HUDEP-2 (cell line): ENCODE results near the gene CELSR2.
A peak's percentile ranks its signal among the peaks of the same experiment; 100 is the strongest.

ENCODE experiments used
- DNase-seq, 76 experiments: peaks; one replicate each; lab custom pipeline; 2025; ENCODE audit not compliant: unreplicated experiment in 76 of 76; lab: John Stamatoyannopoulos, UW

Gene CELSR2

DNA sequence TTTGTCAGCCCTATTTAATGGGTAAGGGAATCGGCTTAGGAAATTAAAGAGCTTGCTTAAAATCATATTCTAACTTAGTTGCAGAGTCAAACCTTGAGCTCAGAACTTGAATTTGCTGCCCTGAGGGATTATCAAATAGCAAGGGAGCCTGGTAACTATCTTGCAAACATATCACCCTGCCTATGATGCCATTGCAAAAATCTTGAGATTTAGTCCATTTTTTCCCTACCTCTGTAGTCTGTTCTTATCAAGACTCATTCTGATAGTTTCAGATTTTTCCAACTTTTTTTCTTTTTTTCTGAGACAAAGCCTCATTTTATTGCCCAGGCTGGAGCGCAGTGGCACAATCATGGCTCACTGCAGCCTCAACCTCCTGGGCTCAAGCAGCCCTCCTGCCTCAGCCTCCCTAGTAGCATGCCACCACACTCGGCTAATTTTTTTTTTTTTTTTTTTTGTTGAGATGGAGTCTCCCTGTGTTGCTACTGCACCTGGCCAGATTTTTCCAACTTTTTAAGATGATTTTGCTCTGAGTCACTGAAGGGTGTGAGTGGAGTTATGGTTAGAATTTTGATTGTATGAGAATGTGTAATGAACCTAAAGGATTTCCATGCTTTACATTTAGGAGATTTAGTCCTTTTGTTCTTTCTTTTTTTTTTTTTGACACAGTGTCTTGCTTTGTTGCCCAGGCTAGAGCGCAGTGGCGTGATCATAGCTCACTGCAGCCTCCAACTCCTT lies 23.5 kb upstream of the CELSR2 start:
- DNase-seq, result no peak

DNA sequence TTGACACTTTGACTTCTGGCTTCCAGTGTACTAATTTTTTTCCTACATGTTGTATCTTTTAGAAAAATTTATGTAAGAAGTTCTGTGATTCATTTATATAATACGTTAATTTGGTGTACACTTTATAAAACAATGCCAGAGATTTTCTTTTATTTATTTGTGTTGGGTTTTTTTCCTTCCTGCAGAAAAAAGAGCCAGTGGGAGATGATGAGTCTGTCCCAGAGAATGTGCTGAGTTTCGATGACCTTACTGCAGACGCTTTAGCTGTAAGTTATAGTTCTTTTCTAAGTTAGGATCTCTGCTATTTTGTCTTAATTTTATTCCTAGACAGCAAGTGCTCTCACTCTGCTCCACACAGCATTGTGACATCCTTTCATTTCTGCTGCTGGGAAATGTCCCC lies 21.2 kb upstream of the CELSR2 start:
- DNase-seq, result no peak

DNA sequence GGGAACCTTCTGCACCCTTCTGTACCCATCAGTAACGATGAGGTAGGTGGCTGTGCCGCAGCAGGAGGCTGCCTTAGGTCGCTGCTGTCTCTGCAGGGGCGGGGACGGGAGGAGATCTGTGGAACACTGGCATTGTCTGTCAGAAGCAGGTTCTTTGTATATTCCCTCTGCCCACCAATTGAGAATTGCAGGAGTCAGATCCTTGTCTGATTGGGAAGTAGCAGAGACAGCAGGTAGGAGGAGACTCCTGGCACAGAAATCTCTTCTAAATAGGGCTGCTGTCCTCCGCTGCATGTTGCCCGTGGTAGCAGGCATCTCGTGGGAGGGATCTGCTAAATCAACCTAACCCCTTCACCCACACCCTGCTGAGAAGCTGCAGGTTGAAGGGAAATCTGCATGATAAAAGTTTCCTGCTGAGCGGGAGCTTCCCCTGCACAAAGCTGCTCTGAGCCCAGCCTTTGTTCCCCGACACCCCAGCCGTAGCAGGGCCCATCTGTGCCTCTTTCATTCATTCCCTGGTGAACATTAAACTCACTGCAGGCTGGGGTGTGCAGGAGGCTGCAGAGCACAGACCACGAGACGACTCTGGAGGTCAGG lies 19.7 kb upstream of the CELSR2 start:
- DNase-seq, result no peak

DNA sequence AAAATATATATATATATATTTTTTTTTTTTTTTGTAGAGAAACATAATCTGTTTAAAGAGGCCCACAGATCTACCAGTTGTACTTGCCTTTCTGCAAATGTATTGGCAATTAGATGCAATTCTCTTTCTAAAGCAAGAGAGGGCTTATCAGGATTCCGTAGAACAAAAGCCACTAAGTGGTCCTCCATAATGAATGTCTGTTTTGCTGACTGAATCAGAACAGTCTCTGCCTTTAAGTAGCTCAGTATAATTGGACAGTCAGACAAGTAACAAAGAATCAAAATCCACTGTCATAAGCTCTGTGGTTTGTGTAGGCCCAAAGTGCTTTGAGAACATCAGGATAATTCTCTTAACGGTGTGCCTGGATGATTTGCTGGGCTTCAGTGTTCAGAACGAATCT lies 18.3 kb upstream of the CELSR2 start:
- no peak for DNase-seq

DNA sequence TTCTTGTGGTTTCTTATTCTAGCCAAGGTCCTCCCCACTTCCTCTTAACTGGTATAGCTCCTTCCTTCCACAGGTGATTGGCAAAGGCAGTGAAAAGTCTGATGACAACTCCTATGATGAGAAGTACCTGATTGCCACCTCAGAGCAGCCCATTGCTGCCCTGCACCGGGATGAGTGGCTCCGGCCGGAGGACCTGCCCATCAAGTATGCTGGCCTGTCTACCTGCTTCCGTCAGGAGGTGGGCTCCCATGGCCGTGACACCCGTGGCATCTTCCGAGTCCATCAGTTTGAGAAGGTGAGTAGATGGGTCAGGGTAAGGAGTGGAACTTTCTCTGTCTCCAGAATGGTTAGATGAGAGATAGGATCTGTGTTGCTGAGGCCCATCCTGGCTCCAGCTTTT lies 14.2 kb upstream of the CELSR2 start:
- no peak for DNase-seq

DNA sequence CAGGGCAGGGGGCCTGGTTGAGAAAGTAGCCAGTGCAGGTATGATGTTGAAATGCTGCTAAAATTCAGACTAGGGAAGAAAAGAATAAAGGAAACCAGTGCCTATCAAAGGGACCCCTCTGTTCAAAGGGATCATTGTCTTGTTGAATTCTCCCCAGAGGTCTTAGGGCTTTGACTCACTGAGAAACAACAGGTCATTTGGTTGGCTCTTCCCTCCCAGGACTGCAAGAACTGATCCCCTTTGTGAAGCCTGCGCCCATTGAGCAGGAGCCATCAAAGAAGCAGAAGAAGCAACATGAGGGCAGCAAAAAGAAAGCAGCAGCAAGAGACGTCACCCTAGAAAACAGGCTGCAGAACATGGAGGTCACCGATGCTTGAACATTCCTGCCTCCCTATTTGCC lies 11.8 kb upstream of the CELSR2 start:
- no peak for DNase-seq

DNA sequence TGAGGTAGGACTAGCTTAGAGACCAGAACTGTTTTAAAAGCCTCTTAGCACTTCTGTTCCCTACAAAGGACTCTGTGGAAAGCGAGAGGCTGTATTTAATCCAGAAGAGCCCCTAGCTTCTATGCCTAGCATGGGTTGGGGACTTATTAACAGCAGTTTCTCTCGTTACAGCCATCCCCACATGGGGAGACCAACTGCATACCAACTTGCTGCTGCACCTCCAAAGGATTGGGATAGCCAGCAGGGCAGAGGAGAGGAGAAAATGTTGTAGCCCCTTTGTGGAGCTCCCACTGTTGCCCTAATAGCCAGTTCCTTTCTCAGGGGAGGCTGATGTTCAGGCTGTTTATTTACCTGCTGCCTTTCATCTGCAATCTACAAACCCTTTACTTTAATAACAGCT lies 11.0 kb upstream of the CELSR2 start:
- no peak for DNase-seq

DNA sequence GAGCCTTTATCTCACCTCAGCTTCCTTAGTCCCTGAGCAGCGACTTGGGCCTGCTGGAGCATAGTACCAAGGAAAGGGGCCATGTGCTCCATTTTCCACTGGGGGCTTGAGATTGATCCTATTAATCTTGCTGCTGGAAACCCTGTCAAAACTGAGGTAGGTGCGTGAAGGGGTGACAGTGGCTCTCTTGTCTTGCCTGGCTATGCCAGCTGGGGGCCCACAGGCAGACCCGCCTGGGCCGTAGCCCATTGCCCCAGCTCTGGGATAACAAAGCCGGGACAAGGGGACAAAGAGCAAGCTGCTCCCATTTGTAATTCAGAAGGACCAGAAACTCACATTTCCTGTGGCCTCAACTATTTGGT lies 10.3 kb upstream of the CELSR2 start:
- DNase-seq, result no peak

DNA sequence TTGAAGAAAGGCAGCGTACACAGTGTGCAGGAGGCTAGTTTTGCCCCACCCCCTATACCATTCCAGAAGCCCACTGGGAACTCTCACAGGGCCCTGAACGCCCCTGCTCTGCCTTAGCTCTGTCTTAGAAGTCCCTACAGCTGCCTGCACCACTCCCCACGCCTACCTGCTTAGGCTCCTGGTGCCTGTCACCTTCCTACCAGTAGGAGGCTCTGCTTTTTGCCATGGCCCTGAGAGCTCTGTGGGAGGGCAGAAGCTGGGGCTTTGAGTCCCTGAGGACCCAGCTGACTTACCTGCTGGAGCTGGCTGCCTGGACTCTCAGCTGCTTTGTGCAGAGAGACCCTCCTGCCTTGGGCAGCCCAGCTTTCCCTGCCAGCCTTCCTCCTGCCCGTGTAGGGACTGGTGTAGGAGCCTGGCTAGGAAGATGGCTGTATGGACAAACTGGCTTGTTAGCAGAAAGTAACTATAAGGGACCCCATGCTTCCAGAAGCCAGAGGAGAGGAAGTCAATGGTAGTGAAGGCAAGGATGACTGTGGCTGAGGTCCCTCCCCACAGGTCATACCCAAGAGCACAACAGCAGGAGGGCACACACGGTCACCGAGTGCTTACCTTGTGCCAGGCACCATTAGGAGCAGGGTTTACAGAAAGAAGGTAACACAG lies 9.8 kb upstream of the CELSR2 start:
- DNase-seq, result peak in 46 of 76 experiments; percentile 5 to 66 (median 28)

DNA sequence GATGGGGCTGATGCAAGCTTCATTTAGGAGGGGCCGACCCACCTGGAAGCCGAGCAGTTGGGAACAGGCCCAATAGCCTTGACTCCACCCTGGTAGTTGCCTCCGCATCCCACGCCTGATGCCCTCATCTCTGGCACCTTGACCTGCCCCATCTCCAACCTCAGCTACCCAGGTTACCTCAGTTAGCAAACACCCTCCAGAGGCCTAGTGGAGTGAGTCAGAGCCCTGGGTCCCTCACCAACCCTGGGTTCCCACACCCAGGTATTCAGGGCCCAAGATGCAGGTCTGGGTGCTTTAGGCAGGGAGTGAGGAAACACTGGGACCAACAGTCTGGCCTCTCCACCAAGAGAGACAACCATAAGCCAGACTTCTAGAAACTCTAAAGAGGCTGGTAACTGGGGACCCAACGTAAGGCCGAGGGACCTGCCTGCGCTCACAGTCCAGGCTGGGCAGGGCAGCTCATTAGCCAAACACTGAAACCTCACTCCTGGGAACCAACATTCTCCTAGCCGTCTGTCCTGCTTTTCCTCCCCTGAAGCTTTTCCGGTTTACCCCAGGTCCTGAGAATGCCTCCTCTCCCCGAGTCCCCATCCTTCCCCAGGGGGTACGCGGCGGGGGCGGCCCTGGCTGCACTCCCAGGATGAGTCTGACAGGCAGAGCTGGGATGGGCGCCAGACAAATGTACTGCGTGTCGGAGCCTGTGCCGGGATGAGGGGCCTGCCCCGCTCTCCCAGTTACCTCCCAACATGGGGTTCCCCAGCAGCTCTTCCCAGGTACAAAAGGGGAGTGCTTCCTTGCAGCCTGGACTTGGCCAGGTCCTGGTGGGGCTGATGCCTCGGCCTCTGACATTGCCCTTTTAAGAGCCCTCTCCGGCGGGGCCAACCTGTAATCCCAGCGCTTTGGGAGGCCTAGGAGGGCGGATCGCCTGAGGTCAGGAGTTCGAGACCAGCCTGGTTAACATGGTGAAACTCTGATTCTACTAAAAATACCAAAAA lies 8.9 kb upstream of the CELSR2 start:
- peak in 13 of 76 experiments; percentile 5 to 24 (median 12) for DNase-seq

DNA sequence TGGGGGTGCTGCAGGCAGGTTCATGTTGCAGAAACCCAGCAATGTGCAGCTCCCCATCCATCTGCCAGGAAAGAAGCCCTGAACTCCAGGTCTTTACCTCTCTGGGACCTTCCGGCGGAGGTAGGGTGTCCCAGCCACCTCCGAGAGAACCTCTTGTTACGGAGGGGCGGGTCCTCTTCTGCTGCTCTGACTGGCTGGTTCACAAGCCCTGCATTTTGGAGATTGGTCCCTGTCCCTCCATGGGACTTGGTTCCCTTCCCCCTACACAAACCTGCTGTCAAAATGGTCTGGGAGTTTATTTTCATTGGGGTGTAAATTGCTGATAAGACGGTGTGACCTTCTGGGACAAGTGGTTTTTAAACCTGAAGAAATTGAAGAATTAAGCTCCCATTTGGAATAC lies 8.0 kb upstream of the CELSR2 start:
- peak in 2 of 76 experiments; percentile 7 to 10 for DNase-seq

DNA sequence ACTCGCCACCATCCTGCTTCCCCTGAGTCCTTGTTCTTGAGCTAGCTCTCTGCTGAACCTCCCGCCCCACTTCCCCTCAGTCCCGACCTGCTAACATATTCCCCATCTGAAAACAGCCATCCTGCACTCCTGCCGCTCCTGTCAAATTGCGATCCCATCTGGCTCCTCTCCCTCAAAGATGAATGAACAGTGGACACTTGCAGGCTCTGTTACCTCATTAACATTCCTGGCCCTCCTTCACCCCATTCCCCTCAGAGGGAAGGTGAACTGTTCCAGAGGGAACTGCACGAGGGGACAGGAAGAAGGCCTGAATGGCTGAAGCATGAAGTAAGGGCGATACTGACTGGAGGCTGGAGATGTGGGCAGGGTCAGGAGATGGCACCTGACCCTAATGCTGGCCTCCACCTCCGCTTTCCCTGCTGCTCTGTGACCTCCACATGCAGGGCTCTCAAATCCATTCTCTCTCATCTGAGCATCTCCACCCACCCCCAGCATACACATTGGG lies 7.4 kb upstream of the CELSR2 start:
- no peak for DNase-seq

DNA sequence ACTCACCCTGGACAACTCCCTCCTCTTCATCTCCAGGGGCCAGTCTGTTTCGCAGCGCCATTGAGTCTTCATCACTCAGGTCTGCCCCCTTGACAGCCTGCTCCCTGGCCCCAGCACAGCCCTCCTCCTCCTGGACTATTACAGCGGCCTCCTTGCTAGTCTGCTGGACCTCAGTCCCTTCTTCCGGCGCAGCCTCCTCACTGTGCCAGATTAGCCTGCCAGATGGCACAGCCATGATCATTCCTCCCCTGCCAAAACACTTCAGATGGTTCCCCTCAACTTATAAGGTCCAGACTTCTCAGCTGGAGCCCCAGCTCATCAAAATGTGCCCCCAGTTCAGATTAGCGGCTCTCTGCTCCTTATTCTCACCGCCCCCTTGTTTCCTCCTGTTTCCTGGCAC lies 7.0 kb upstream of the CELSR2 start:
- DNase-seq, result no peak

DNA sequence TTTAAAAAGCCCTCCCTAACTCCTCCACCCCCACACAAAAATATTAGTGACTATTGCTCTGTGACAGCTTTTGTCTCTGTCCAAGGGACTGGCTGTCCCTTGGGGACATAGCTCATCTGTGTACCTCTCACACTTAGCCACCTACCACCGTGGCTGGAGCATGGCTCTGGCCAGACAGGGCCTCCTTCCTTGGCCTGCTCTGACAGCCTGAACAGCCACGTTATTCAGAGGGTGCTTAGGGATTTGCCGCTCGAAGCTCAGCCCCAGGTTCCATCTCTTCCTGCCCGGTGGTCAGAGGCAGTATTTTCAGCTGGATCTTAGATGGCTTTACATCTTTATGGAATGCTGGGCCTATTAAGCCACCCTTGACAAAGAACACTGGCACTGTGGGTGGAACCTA lies 6.1 kb upstream of the CELSR2 start:
- DNase-seq, result no peak

DNA sequence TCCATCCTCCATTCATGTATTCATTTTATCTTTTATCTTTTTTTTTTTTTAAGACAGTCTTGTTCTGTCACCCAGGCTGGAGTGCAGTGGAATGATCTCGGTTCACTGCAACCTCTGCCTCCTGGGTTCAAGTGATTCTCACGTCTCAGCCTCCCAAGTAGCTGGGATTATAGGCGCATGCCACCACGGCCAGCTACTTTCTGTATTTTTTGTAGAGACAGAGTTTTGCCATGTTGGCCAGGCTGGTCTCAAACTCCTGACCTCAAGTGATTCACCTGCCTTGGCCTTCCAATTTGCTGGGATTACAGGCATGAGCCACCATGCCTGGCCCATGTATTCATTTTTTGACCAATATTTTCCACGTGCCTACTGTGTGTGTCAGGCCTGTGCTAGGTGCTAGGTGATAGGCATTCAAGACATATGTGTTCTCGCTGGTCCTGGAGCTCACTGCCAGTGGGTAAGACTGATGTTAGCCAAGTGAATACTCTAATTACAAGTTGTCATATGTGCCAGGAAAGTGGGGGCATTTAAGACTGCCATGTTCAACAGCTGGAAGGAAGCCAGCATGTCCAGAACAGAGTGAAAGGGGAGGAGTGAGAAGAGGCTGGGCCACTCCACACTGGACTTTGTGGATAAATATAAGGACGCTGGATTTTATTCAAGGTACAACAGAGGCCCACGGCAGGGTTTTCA lies 5.3 kb upstream of the CELSR2 start:
- DNase-seq, result no peak

DNA sequence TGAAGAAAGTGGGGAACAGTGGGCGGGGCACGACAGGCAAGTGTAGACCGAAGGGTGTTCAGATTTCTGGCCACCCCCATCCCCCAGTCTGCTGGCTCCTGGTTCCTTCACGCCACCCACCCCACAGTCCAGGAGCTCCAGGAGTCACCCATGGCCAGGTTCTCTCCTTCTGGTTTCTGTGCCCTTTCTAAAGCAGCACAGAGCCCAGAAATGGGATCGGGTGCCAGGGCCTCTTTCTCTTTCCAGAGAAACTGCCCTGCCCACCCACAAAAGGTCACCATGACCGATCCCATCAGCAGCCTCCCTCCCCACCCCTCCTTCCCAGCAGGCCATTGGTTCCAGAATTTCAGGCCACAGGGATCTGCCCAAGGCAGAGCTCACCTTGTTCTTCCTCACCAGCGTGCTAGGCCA lies 3.2 kb upstream of the CELSR2 start:
- no peak for DNase-seq

DNA sequence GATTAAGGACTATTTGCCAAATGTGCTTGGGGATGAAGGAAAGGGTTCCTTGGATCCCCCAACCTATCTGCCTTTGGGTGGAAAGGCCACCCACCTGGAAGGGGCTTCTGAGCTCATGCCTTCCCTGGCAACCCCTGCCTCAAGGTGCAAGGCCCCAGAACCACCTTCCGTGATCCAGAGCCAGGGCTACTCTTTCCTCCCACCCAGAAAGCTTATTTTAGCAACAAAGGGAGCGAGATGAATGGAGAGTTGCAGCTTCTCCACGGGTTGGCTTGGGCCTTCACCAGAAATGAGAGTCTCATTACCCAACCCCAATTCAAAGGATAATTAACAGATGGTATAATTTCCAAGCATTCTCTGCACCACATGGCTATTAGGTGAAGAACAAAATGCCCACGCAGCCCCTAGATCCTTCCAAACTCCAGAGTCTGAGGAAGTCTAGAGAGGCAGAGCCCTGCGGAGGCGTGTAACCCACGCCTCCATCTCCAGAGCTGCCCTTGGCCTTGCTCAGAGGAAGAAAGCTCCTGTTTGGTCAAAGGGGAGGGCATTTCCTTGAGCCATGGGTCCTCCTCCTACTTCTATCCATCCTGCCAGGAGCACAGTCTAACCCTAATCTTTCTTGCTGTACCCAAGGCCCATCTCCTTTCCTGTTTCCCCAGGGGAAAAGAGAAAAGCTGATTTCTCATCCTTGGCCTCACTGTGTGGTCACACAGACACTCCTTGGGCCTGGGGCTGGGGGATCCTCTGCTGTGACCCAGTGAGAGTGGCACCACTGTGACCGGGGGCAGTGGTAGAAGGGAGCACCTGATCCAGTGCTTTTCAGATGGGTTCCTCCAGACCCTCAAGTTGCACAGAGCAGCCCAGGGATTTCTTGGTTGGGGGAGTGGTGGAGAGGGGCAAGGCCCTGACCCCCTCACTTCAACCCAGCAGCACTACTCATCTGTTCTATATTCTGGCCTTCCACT lies 1.7 kb upstream of the CELSR2 start:
- DNase-seq, result no peak

DNA sequence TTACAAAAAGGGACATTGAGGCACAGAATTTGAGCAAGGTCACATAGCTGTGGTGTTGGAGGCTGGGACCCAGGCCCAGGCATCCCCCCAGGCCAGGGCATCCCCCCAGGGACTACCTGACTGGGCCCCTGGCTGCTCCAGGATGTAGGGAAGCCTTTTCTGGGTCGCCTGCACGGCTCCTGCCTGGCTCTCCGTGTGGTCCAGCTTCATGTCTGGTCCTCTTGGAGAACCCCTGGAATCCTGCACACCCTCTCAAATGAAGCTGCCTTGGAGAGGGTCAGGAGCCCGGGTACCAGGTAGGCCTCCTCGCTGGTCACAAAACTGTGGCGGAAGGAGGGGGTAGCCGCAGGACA lies 919 bp upstream of the CELSR2 start:
- no peak for DNase-seq
